ENCODE results near the gene REV3L.

Gene REV3L

GRCh38 chr6:111494951-111495635 lies 12.1 kb upstream of the REV3L start:
- TF ChIP-seq CTCF (IDR thresholded peaks at IDR 0.05; ENCODE audit: low read depth, low read length, missing control alignments), result no peak
- DNase-seq (ENCODE audit: extremely low read depth, low read depth), result no peak
- H3K4me3 ChIP-seq (replicated peaks; ENCODE audit: low read depth, low read length), result no peak overlapping the region

- no peak for TF ChIP-seq CTCF (IDR thresholded peaks at IDR 0.05; ENCODE audit: low read depth, low read length, missing control alignments)
- DNase-seq (ENCODE audit: extremely low read depth, low read depth), result no peak
- H3K4me3 ChIP-seq (replicated peaks; ENCODE audit: low read depth, low read length), result no peak overlapping the region
Measured at GRCh38 chr6:111492499-111492898, 9.5 kb upstream of the REV3L start.

DNA sequence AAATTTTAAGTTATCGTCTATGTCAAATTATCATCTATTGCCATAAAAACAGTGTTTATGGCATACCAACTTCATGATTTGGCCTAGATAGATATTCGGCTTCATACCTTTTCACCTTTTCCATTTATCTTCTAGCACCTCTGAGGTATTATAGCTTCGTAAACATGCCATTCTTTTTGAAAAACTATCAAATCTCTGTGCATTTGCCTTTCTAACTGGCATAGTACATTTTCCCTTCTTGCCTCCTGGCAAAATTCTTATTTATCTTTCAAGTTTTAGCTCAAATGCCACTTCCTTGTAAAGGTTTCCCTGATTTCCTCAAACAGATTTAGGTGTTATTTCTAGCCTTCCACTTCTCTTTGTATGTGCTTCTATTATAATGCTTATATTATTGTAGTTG lies 7.0 kb upstream of the REV3L start:
- DNase-seq (ENCODE audit: extremely low read depth, low read depth), result no peak
- no peak for TF ChIP-seq CTCF (IDR thresholded peaks at IDR 0.05; ENCODE audit: low read depth, low read length, missing control alignments)
- no peak overlapping the region for H3K4me3 ChIP-seq (replicated peaks; ENCODE audit: low read depth, low read length)

DNA sequence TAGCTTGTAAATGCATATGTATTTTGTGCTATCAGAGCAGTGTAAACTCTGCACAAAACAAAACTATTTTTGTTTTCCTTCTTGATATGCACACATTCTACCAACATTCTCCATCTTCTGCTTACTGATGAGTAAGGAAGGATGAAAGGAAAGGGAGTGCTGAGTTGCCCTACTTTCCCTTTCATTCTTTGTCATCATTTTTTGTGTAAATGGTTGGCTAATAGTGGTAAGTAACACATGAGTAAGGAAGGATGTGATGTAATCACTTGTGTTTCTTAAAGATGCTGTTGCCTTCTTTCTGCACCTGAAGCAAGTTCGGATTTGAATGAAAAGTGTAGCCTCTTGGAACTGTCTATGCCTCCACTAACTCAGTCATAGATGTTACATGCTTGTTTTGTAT lies 4.6 kb upstream of the REV3L start:
- no peak for DNase-seq (ENCODE audit: extremely low read depth, low read depth)
- no peak for TF ChIP-seq CTCF (IDR thresholded peaks at IDR 0.05; ENCODE audit: low read depth, low read length, missing control alignments)
- no peak overlapping the region for H3K4me3 ChIP-seq (replicated peaks; ENCODE audit: low read depth, low read length)

- H3K4me3 ChIP-seq (replicated peaks; ENCODE audit: low read depth, low read length), result no peak overlapping the region
Measured at GRCh38 chr6:111486921-111487320, 3.9 kb upstream of the REV3L start.

DNA sequence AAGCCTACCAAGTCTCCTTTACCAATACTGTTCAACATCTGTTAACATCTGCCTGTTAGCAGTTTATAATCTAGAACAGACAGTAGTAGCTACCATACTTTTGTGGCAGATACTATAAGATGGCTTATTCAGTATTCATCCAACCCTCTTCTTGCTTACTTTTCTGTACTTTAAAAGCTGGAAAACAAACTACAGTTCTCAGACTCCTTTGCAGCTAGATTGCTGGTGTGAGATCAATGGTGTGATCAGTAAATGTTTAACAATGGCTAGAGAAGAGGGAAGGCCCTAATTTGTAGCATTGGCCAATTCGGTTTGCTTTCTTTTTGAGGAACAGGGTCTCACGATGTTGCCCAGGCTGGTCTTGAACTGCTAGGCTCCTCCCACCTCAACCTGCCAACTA lies 3.5 kb upstream of the REV3L start:
- DNase-seq (ENCODE audit: extremely low read depth, low read depth), result no peak
- TF ChIP-seq CTCF (IDR thresholded peaks at IDR 0.05; ENCODE audit: low read depth, low read length, missing control alignments), result no peak
- no peak overlapping the region for H3K4me3 ChIP-seq (replicated peaks; ENCODE audit: low read depth, low read length)

More at GRCh38 chr6:111486921-111487320, 3.9 kb upstream of the REV3L start:
- TF ChIP-seq CTCF (IDR thresholded peaks at IDR 0.05; ENCODE audit: low read depth, low read length, missing control alignments), result no peak
- no peak for DNase-seq (ENCODE audit: extremely low read depth, low read depth)

DNA sequence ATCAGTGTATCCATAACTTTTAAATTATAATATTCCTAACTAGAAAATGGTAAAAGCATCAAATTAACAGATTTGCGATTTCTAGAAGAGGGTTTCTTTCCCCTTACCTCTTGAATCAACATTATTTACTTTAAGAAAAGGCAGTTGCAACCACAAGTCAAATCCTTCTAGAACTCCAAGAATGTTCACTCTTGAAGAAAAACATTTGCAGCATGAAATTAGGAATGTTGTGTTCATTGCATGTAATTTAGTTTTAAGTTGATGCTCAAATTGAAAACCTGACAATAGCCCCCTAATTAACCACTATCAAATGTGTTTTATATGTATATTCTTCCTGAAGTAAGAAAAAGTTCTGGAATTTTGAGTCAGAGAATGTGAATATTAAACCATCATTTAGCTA lies 2.3 kb upstream of the REV3L start:
- DNase-seq (ENCODE audit: extremely low read depth, low read depth), result no peak
- H3K4me3 ChIP-seq (replicated peaks; ENCODE audit: low read depth, low read length), result peak overlapping the region; percentile 91; the same call in 1 of the 2 replicates
- TF ChIP-seq CTCF (IDR thresholded peaks at IDR 0.05; ENCODE audit: low read depth, low read length, missing control alignments), result no peak

Measured in HFF-Myc (cell line).